B cell (primary cell): ENCODE measurements around the gene MTHFS. TPM values are rescaled to one million over a fixed set of nuclear protein-coding genes. Genes with fewer than 3 reads are reported as not detected.

Experiments used
- ATAC-seq: fragments of 200-7000 bp; cut with Tn5 transposase; one replicate; pipeline ENCODE4 v1.10.0; 2021; ENCODE audit warnings: low read depth, mild to moderate bottlenecking, moderate number of reproducible peaks, moderate library complexity
- CTCF ChIA-PET: fragments of 350-600 bp; sonication (Branson Sonifier 250); formaldehyde crosslinking; loops from one replicate; lab custom pipeline; 2021; ENCODE audit warnings: antibody characterized with exemption, inconsistent platforms; lab: Charles Lee
- POLR2A ChIA-PET: fragments of 350-600 bp; sonication (Branson Sonifier 250); formaldehyde crosslinking; loops from one replicate; lab custom pipeline; 2021; ENCODE audit warnings: antibody characterized with exemption; lab: Charles Lee
- DNase-seq: peaks from one replicate; pipeline ENCODE4 v3.0.0; 2013
- H2AFZ ChIP-seq: 2 replicates; pipeline ENCODE4 v1.6.1; 2012; ENCODE audit warnings: mild to moderate bottlenecking, low read depth, low read length; ENCODE audit not compliant: insufficient read depth, poor library complexity, severe bottlenecking
- H3K27ac ChIP-seq, 2 donors: 1 replicate in 1 of 2; 2 replicates in 1 of 2; pipeline ENCODE4 v1.5.1; 2012 to 2013; ENCODE audit warnings: low read length in 2 of 2, mild to moderate bottlenecking in 2 of 2, moderate library complexity in 1 of 2
- H3K27me3 ChIP-seq, 4 experiments: fragments of 200-600 bp in 1 of 4; sonication (generic) in 1 of 4; replicated peaks in 1 of 4; 1 replicate in 2 of 4; 2 replicates in 2 of 4; pipeline versions ENCODE4 v1.6.1 to v1.7.0; 2013 to 2016; ENCODE audit warnings: low read length in 3 of 4, mild to moderate bottlenecking in 2 of 4, mixed read lengths in 1 of 4, moderate library complexity in 1 of 4; ENCODE audit not compliant: insufficient read depth in 4 of 4, control insufficient read depth in 3 of 4; ENCODE audit errors: control extremely low read depth in 1 of 4
- H3K36me3 ChIP-seq, 2 experiments: replicated peaks in 1 of 2; 1 replicate in 1 of 2; 2 replicates in 1 of 2; pipeline versions ENCODE4 v1.6.1 to v1.7.1; 2013; ENCODE audit warnings: low read length in 1 of 2; ENCODE audit not compliant: insufficient read depth in 2 of 2, control insufficient read depth in 1 of 2; ENCODE audit errors: control extremely low read depth in 1 of 2, extremely low read depth in 1 of 2
- H3K4me1 ChIP-seq, 2 donors: fragments of 200-600 bp in 1 of 2; sonication (generic) in 1 of 2; 1 replicate in 1 of 2; 2 replicates in 1 of 2; pipeline versions ENCODE4 v1.5.1 to v1.6.1; 2013 to 2017; ENCODE audit warnings: low read length in 2 of 2; ENCODE audit not compliant: control insufficient read depth in 2 of 2, insufficient read depth in 2 of 2
- H3K4me2 ChIP-seq: replicated peaks from 2 replicates; pipeline ENCODE3; 2012; ENCODE audit warnings: mild to moderate bottlenecking, low read depth, low read length; ENCODE audit not compliant: poor library complexity, severe bottlenecking
- H3K4me3 ChIP-seq, 5 experiments: fragments of 200-600 bp in 1 of 5; sonication (generic) in 1 of 5; 1 replicate in 3 of 5; 2 replicates in 2 of 5; pipeline versions ENCODE4 v1.5.1 to v1.7.0; 2011 to 2016; ENCODE audit warnings: low read length in 4 of 5, mild to moderate bottlenecking in 4 of 5, low read depth in 2 of 5, control low read depth in 1 of 5, moderate library complexity in 1 of 5; ENCODE audit not compliant: insufficient read depth in 1 of 5; ENCODE audit errors: control extremely low read depth in 1 of 5, extremely low read depth in 1 of 5
- H3K79me2 ChIP-seq: fragments of 200-600 bp; sonication (generic); one replicate; pipeline ENCODE4 v1.6.0; 2016; ENCODE audit warnings: low read length; ENCODE audit not compliant: control insufficient read depth, insufficient read depth
- H3K9ac ChIP-seq: fragments of 200-600 bp; sonication (generic); 2 replicates; pipeline ENCODE4 v1.6.1; 2017; ENCODE audit warnings: mild to moderate bottlenecking, low read length, moderate library complexity
- H3K9me3 ChIP-seq, 3 donors: one replicate each; pipeline versions ENCODE4 v1.6.1 to v1.7.1; 2013; ENCODE audit warnings: low read length in 2 of 3; ENCODE audit not compliant: control insufficient read depth in 2 of 3, insufficient read depth in 1 of 3; ENCODE audit errors: control extremely low read depth in 1 of 3
- H4K20me1 ChIP-seq: 2 replicates; pipeline ENCODE4 v1.6.0; 2012; ENCODE audit warnings: mild to moderate bottlenecking, low read length; ENCODE audit not compliant: insufficient read depth, control insufficient read depth, poor library complexity, severe bottlenecking
- H3K27ac Mint-ChIP-seq: one replicate; pipeline ENCODE4 v1.8.0; 2021; ENCODE audit warnings: mixed read lengths
- H3K27me3 Mint-ChIP-seq: one replicate; pipeline ENCODE4 v1.8.0; 2021; ENCODE audit warnings: mixed read lengths
- H3K4me1 Mint-ChIP-seq: one replicate; pipeline ENCODE4 v1.8.0; 2021; ENCODE audit warnings: mixed read lengths
- H3K4me3 Mint-ChIP-seq: one replicate; pipeline ENCODE4 v1.8.0; 2021; ENCODE audit warnings: mixed read lengths
- H3K9me3 Mint-ChIP-seq: one replicate; pipeline ENCODE4 v1.8.0; 2022; ENCODE audit warnings: mixed read lengths; ENCODE audit not compliant: insufficient read depth
- CTCF ChIP-seq: fragments of 200-600 bp; IDR thresholded peaks from one replicate; pipeline ENCODE4 v1.8.0; 2022; ENCODE audit warnings: antibody characterized with exemption, mild to moderate bottlenecking
- EZH2 ChIP-seq: IDR thresholded peaks from 2 replicates; pipeline ENCODE4 v1.6.1; 2012; ENCODE audit warnings: borderline replicate concordance, low read depth, mild to moderate bottlenecking, moderate library complexity, low read length; ENCODE audit not compliant: insufficient read depth, poor library complexity, severe bottlenecking
- WGBS: methylation state at CpG from one replicate; pipeline ENCODE4 v1.1.5; 2013; ENCODE audit warnings: missing lambda C conversion rate; ENCODE audit not compliant: insufficient coverage; 5-methylcytosine and 5-hydroxymethylcytosine counted together
- intact Hi-C: fragments of 100-400 bp; cut with micrococcal nuclease; formaldehyde crosslinking; loops from one replicate; pipeline ENCODE4 v1.10.0; 2022
- polyA plus RNA-seq: library from polyadenylated mRNA; depleted of rRNA; stranded (reverse); fragments of >200 nt; gene quantifications from 2 replicates; pipeline ENCODE4 v1.2.3, GENCODE V29; 2012
- total RNA-seq, 2 donors: library from RNA; stranded (reverse); fragments of 120-200 nt in 1 of 2; gene quantifications; 1 replicate in 1 of 2; 2 replicates in 1 of 2; pipeline versions ENCODE4 v1.2.3 to v1.2.4, GENCODE V29; 2013 to 2022

Gene MTHFS
- total and polyA plus RNA-seq, 2 donors (not counting 1 experiment from before 2014, with no cell fraction given) = 20.1 to 20.9 TPM

GRCh38 chr15:79884204-79884596 is 12.6 kb downstream of the MTHFS start:
- no peak overlapping the region for H3K4me3 Mint-ChIP-seq
- Histone ChIP-seq H3K9ac (no peak overlapping the region), H3K27ac (no peak overlapping the region), H3K4me3 (no peak overlapping the region), H3K36me3 (peaks cover 12 to 76% of the 10 kb centered on the region in 2 experiments), H4K20me1 (peaks cover 8% of the 10 kb centered on the region), H3K4me1 (no peaks in the 10 kb centered on the region), H3K79me2 (peaks cover 54% of the 10 kb centered on the region), H3K9me3 (peaks cover 3 to 11% (median 7%) of the 10 kb centered on the region in 3 donors), H3K4me2 (no peak overlapping the region), H3K27me3 (no peaks in the 10 kb centered on the region), H2AFZ (no peak overlapping the region)
- no peak for ATAC-seq
- no peak for DNase-seq
- no CpG with 5 or more reads among the region's 2 CpGs for WGBS
- H3K27me3 Mint-ChIP-seq = no peaks in the 10 kb centered on the region
- H3K9me3 Mint-ChIP-seq = peaks cover 5% of the 10 kb centered on the region
- H3K4me1 Mint-ChIP-seq = no peaks in the 10 kb centered on the region
- TF ChIP-seq EZH2 = no peak
- no peak for TF ChIP-seq CTCF
- ChIA-PET POLR2A (no interaction called here), CTCF (no interaction called here)
- no peak overlapping the region for H3K27ac Mint-ChIP-seq
- intact Hi-C loops = no loop called here

GRCh38 chr15:79883579-79884203 is 13.1 kb downstream of the MTHFS start:
- H3K4me3 ChIP-seq = no peak overlapping the region
- ChIA-PET POLR2A (interaction anchor here (0.5 kb wide), 1 partner anchor 11 kb away, joined by 3 read pairs; no protein-coding TSS in a partner anchor), CTCF (no interaction called here)
- no peak overlapping the region for H3K27ac Mint-ChIP-seq
- DNase-seq = no peak
- no peak overlapping the region for H3K4me3 Mint-ChIP-seq
- H3K27me3 Mint-ChIP-seq = no peaks in the 10 kb centered on the region
- no peak overlapping the region for H3K27ac ChIP-seq
- peaks cover 12 to 71% of the 10 kb centered on the region in 2 experiments for H3K36me3 ChIP-seq
- ATAC-seq = no peak
- no peak overlapping the region for H3K9ac ChIP-seq
- no peaks in the 10 kb centered on the region for H3K4me1 Mint-ChIP-seq
- intact Hi-C loops = no loop called here
- H3K4me1 ChIP-seq = no peaks in the 10 kb centered on the region
- H3K27me3 ChIP-seq = no peaks in the 10 kb centered on the region
- no peak overlapping the region for H2AFZ ChIP-seq
- peaks cover 5% of the 10 kb centered on the region for H4K20me1 ChIP-seq
- peaks cover 5 to 17% (median 12%) of the 10 kb centered on the region in 3 donors for H3K9me3 ChIP-seq
- peaks cover 5% of the 10 kb centered on the region for H3K9me3 Mint-ChIP-seq
- TF ChIP-seq EZH2 (no peak), CTCF (no peak)
- H3K4me2 ChIP-seq = no peak overlapping the region
- H3K79me2 ChIP-seq = peaks cover 48% of the 10 kb centered on the region
- WGBS = no CpG with 5 or more reads among the region's 1 CpG
